IPS-20b (cell line): ENCODE results near the gene LTA.
"Not testable (repeated sequence)": the region's sequence is repeated elsewhere in the genome, so short reads cannot be mapped to it uniquely, and the experiment has no call there.

Experiments
- H3K27ac ChIP-seq: one replicate; pipeline ENCODE4 v1.5.1; 2013; ENCODE audit warnings: low read length
- H3K27me3 ChIP-seq: 2 replicates; pipeline ENCODE4 v1.6.1; 2013; ENCODE audit warnings: mild to moderate bottlenecking, low read length, inconsistent platforms; ENCODE audit not compliant: insufficient read depth
- H3K36me3 ChIP-seq: 2 replicates; pipeline ENCODE4 v1.6.1; 2013; ENCODE audit warnings: low read depth, mild to moderate bottlenecking, inconsistent platforms, low read length, moderate library complexity; ENCODE audit not compliant: insufficient read depth
- H3K4me1 ChIP-seq: 2 replicates; pipeline ENCODE4 v1.6.1; 2013; ENCODE audit warnings: mild to moderate bottlenecking, control low read depth, inconsistent platforms, low read length, moderate library complexity; ENCODE audit not compliant: insufficient read depth
- H3K4me3 ChIP-seq: 2 replicates; pipeline ENCODE4 v1.5.1; 2013; ENCODE audit warnings: mild to moderate bottlenecking, low read length, inconsistent platforms
- H3K9ac ChIP-seq: 2 replicates; pipeline ENCODE4 v1.6.1; 2013; ENCODE audit warnings: low read depth, mild to moderate bottlenecking, inconsistent platforms, low read length, moderate library complexity
- H3K9me3 ChIP-seq: 2 replicates; pipeline ENCODE4 v1.6.1; 2013; ENCODE audit warnings: mild to moderate bottlenecking, low read depth, low read length, inconsistent platforms; ENCODE audit not compliant: insufficient read depth

Gene LTA

GRCh38 chr6:31586008-31586407, 13.9 kb downstream of the LTA start, which contains the start of gene LST1:
TSS of gene LST1 (plus strand) at chr6:31586277. CDS start at chr6:31587300, 1,023 bp downstream.
- Histone ChIP-seq H3K27me3 (peaks cover 18% of the 10 kb centered on the region), H3K4me3 (no peak within 1 kb of the TSS), H3K4me1 (no peaks in the 10 kb centered on the region), H3K27ac (no peak within 1 kb of the TSS), H3K9me3 (no peaks in the 10 kb centered on the region), H3K36me3 (no peaks in the 10 kb centered on the region), H3K9ac (no peak within 1 kb of the TSS)

GRCh38 chr6:31586599-31587281, 14.7 kb downstream of the LTA start:
- Histone ChIP-seq H3K9me3 (no peaks in the 10 kb centered on the region), H3K27ac (no peak overlapping the region), H3K4me1 (no peaks in the 10 kb centered on the region), H3K36me3 (no peaks in the 10 kb centered on the region), H3K4me3 (no peak overlapping the region), H3K9ac (no peak overlapping the region), H3K27me3 (peaks cover 11% of the 10 kb centered on the region)

DNA sequence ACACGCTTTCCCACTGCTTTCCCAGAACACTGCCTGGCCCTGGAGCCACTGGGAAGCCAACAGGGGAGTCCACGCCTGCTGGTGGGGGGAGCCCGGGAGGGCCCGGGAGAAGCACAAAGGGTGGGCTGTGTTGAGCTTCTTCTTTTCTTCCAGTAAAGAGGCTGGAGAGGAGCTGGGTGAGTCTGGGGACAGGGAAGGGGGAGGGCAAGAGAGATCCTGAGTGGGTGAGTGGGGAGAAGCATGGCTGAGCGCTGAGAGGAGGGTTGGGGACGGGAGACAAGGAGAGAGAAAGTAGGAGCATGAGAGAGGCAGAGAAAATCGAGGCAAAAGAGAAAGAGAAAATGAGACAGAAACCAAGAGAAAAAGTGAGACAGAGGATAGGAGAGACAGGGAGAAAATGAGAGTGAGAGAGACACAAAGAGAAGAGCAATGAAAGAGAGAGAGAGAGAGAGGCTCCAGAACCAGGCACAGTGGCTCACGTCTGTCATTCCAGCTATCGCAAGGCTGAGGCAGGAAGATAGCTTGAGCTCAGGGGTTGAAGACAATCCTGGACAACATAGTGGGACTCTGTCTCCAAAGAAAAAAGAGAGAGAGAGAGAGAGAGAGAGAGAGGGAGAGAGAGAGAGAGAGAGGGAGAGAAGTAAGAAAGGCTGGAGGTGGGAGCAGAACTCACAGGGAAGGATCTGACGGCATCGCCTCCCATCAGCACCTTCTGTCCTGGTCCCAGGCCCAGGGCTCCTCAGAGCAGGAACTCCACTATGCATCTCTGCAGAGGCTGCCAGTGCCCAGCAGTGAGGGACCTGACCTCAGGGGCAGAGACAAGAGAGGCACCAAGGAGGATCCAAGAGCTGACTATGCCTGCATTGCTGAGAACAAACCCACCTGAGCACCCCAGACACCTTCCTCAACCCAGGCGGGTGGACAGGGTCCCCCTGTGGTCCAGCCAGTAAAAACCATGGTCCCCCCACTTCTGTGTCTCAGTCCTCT, 16.0 kb downstream of the LTA start:
- H3K27ac ChIP-seq = no peak overlapping the region
- H3K27me3 ChIP-seq = no peaks in the 10 kb centered on the region
- no peak overlapping the region for H3K4me3 ChIP-seq
- H3K9me3 ChIP-seq = no peaks in the 10 kb centered on the region
- H3K36me3 ChIP-seq = no peaks in the 10 kb centered on the region
- H3K4me1 ChIP-seq = no peaks in the 10 kb centered on the region
- no peak overlapping the region for H3K9ac ChIP-seq

DNA sequence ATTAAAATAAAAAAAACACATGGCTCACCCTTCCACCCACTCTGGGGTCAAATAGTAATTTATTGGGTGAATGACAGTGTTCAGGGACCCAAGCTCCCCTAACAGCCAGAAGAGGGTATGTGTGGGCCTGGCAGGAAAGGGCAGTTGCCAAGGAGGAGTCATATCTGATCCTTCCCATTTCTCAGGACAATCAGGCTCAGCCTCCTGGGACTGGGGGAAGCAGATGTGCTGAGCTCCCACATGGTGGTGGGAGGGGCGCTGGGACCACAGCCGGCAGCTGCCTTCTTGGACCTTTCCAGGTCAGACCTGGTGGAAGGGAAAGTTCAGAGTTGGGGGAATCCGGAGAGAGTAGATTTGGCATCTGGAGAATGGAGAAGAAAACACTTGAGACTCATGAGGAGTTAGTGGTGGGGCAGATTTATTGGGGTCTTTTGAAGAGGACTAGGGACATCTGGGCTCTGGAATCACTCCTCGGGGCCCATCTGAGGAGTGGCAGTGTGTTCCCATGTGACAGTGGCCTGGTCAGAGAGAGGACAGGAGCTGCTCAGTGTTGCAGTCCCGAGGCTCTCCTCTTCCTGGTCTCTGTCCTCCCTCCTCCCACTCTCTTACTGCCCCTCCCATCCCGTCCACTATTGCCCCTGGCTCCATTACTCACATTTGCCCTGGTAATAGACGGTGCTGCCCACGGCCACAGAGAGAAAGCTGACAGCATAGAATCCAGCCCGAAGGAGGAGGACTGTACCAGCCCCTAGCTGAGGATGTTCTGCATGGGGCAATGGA, 17.0 kb downstream of the LTA start:
- H3K9me3 ChIP-seq = no peaks in the 10 kb centered on the region

GRCh38 chr6:31590691-31591090, 18.6 kb downstream of the LTA start:
- H3K9ac ChIP-seq, H3K36me3 ChIP-seq, H3K9me3 ChIP-seq, H3K27me3 ChIP-seq, H3K4me1 ChIP-seq, H3K27ac ChIP-seq, H3K4me3 ChIP-seq: not testable (repeated sequence)

More for the DNA sequence above, 17.0 kb downstream of the LTA start:
- Histone ChIP-seq H3K4me1 (no peaks in the 10 kb centered on the region), H3K27me3 (no peaks in the 10 kb centered on the region), H3K27ac (no peak overlapping the region), H3K9ac (no peak overlapping the region), H3K4me3 (no peak overlapping the region), H3K36me3 (no peaks in the 10 kb centered on the region)

DNA sequence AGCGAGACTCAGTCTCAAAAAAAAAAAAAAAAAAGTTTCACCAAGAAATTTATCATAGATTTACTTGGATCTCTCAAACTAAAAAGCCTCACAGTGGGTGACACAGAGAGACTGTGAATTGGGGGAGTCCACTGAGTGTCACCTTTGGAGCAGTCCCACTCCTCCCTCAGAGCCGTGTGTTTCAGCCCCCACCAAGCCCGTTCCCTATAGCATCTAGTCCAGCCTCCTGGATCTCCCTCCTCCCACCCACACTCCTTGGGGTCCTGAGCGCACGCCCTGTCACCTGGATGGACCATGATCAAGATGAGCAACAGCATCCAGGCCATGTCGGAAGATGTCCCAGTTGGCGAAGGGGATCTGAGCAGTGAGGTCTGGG, 20.3 kb downstream of the LTA start:
- no peak overlapping the region for H3K27ac ChIP-seq

GRCh38 chr6:31597006-31597405, 24.9 kb downstream of the LTA start:
- no peaks in the 10 kb centered on the region for H3K4me1 ChIP-seq
- H3K9ac ChIP-seq = no peak overlapping the region
- H3K9me3 ChIP-seq = no peaks in the 10 kb centered on the region
- no peak overlapping the region for H3K27ac ChIP-seq
- no peaks in the 10 kb centered on the region for H3K36me3 ChIP-seq
- no peak overlapping the region for H3K4me3 ChIP-seq
- H3K27me3 ChIP-seq = no peaks in the 10 kb centered on the region

More for the DNA sequence above, 20.3 kb downstream of the LTA start:
- no peak overlapping the region for H3K4me3 ChIP-seq
- no peaks in the 10 kb centered on the region for H3K36me3 ChIP-seq
- no peaks in the 10 kb centered on the region for H3K9me3 ChIP-seq
- no peaks in the 10 kb centered on the region for H3K4me1 ChIP-seq
- no peaks in the 10 kb centered on the region for H3K27me3 ChIP-seq
- no peak overlapping the region for H3K9ac ChIP-seq

- Histone ChIP-seq H3K27me3 (no peaks in the 10 kb centered on the region), H3K9me3 (no peaks in the 10 kb centered on the region), H3K4me3 (no peak overlapping the region), H3K27ac (no peak overlapping the region), H3K36me3 (no peaks in the 10 kb centered on the region), H3K4me1 (no peaks in the 10 kb centered on the region), H3K9ac (no peak overlapping the region)
These were observed 35.2 kb downstream of the LTA start for GRCh38 chr6:31607317-31607716.

GRCh38 chr6:31609519-31610406, 37.7 kb downstream of the LTA start:
- Histone ChIP-seq H3K4me1 (peaks cover under 1% of the 10 kb centered on the region; the same call in 1 of the 2 replicates), H3K9me3 (no peaks in the 10 kb centered on the region), H3K27me3 (no peaks in the 10 kb centered on the region), H3K4me3 (no peak overlapping the region), H3K9ac (no peak overlapping the region), H3K36me3 (no peaks in the 10 kb centered on the region), H3K27ac (no peak overlapping the region)

GRCh38 chr6:31610968-31611367, 38.9 kb downstream of the LTA start:
- H3K27ac ChIP-seq = no peak overlapping the region
- no peak overlapping the region for H3K9ac ChIP-seq
- peaks cover 10% of the 10 kb centered on the region; the same call in 1 of the 2 replicates for H3K4me1 ChIP-seq
- H3K36me3 ChIP-seq = no peaks in the 10 kb centered on the region
- no peak overlapping the region for H3K4me3 ChIP-seq
- H3K9me3 ChIP-seq = no peaks in the 10 kb centered on the region
- no peaks in the 10 kb centered on the region for H3K27me3 ChIP-seq
